ENCODE data around the gene CHGA. TPM values are rescaled to one million over a fixed set of nuclear protein-coding genes. Genes with fewer than 3 reads are reported as not detected.

The CHGA gene, protein sequence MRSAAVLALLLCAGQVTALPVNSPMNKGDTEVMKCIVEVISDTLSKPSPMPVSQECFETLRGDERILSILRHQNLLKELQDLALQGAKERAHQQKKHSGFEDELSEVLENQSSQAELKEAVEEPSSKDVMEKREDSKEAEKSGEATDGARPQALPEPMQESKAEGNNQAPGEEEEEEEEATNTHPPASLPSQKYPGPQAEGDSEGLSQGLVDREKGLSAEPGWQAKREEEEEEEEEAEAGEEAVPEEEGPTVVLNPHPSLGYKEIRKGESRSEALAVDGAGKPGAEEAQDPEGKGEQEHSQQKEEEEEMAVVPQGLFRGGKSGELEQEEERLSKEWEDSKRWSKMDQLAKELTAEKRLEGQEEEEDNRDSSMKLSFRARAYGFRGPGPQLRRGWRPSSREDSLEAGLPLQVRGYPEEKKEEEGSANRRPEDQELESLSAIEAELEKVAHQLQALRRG
- polyA plus RNA-seq (2011; rRNA removed), result 0.11 and 0.32 TPM in 2 replicates
- 0.44 and 0.45 TPM in 2 replicates for polyA plus RNA-seq (2012; cell fraction: cytosol; rRNA removed)
- 0.83 and 0.94 TPM in 2 replicates for polyA plus RNA-seq (2012; cell fraction: nucleus; rRNA removed)
- 0.61 to 0.73 TPM (median 0.70 TPM) in 3 replicates for polyA plus RNA-seq (2017; fragmentation: RNase III; extraction: RNeasy Plus Mini Kit Qiagen cat#74134 plus additional on column Dnase treatment)
- polyA minus RNA-seq (2011; rRNA and poly(A)+ RNA removed), result not detected in 2 replicates

GRCh38 chr14:92922883-92923743 is at the start of gene CHGA:
CHGA (plus strand) TSS chr14:92923150; CDS start chr14:92923360, 210 bp downstream.
- H3K4me3 ChIP-seq, result peak within 1 kb of the TSS; percentile 61
- CTCF ChIA-PET, result no interaction called here
- no peak for FAIRE-seq

GRCh38 chr14:92874962-92875661 is 47.8 kb upstream of the CHGA start:
- Histone ChIP-seq H3K4me2 (no peak overlapping the region), H3K4me3 (no peak overlapping the region), H3K9me3 (no peaks in the 10 kb centered on the region), H3K27ac (no peak overlapping the region), H3K4me1 (no peaks in the 10 kb centered on the region)
- 70% methylated on average over 13 of the region's 13 CpGs for WGBS (ENCODE audit: missing lambda C conversion rate)
- FAIRE-seq (no peak), ATAC-seq (peak in 1 of 2 experiments; percentile 39; a peak in 4 of 6 replicates), DNase-seq (ENCODE audit: low read depth in 1 of 2, low spot score in 1 of 2) (no peak)
- no peak for TF ChIP-seq NFE2L2 (conservative IDR thresholded peaks at IDR 0.05; ENCODE audit: low read length)
- no peak for TF ChIP-seq USF2 (IDR thresholded peaks at IDR 0.05)
- TF ChIP-seq RFX5 (IDR thresholded peaks at IDR 0.05), result no peak
- POLR2A ChIA-PET, result no interaction called here
- CTCF ChIA-PET, result interaction anchor here (1.5 kb wide), 1 partner anchor 285 kb away, joined by 3 read pairs; no protein-coding TSS in a partner anchor

More at GRCh38 chr14:92922883-92923743, at the start of gene CHGA:
- Histone ChIP-seq H3K27ac (no peak within 1 kb of the TSS), H3K4me1 (peaks cover 9% of the 10 kb centered on the region; the same call in 2 of the 3 replicates), H3K9me3 (no peaks in the 10 kb centered on the region), H3K4me2 (peak within 1 kb of the TSS; percentile 99)
- TF ChIP-seq FOXS1 (CRISPR knock-in tag; IDR thresholded peaks at IDR 0.05), result 0 out of 2 replicates have a peak, but pooled peaks have one; percentile 24
- no peak for TF ChIP-seq RARB (CRISPR knock-in tag; IDR thresholded peaks at IDR 0.05)
- TF ChIP-seq REST (IDR thresholded peaks at IDR 0.05), result peak; percentile 99
- peak; percentile 88 for TF ChIP-seq EHMT2 (IDR thresholded peaks at IDR 0.05; ENCODE audit: low read depth)
- DNase-seq (ENCODE audit: low read depth in 1 of 2, low spot score in 1 of 2), result peak; percentile 38 to 60
- ATAC-seq, result peak; percentile 69 to 80
- 13% methylated on average over 31 of the region's 86 CpGs for WGBS (ENCODE audit: missing lambda C conversion rate)
- POLR2A ChIA-PET, result no interaction called here

DNA sequence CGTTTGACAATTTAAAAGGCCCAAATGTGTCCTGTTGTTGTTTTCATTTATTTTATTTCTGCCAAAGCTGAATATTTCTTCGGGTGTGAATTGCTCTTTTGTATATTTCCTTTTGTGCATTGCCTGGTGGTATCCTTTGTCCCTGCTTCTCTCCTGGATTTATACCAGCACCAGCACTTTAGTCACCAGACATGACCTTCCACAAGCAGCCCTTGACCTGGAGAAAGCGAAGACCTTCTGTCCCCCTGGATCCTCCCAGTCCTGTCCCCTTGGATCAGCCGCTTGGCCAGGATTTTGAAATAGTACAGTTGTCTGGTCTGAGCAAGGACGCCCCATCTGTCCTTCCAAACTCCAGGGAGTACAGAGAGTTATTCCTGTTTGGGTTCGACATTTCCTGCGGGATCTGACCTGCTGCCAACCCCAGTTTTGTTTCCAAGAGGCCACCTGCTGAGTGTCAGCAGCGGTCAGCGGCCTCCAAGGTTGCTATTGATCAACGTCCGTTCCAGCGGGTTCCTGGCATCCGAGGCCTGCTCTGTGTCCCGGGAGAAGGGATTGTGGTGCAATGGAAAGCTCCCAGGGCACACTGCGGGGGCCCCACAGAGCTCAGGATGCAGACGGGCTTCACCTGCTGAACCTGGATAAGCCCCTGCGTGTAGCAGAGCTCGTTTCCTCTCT is 45.1 kb upstream of the CHGA start:
- no peaks in the 10 kb centered on the region for H3K9me3 ChIP-seq
- no peak overlapping the region for H3K4me2 ChIP-seq
- no peak overlapping the region for H3K27ac ChIP-seq
- 43% methylated on average over 16 of the region's 18 CpGs for WGBS (ENCODE audit: missing lambda C conversion rate)
- ChIA-PET CTCF (no interaction called here), POLR2A (no interaction called here)
- FAIRE-seq (no peak), ATAC-seq (no peak), DNase-seq (ENCODE audit: low read depth in 1 of 2, low spot score in 1 of 2) (no peak)
- no peaks in the 10 kb centered on the region for H3K4me1 ChIP-seq
- H3K4me3 ChIP-seq, result no peak overlapping the region
- TF ChIP-seq PHF8 (IDR thresholded peaks at IDR 0.05; ENCODE audit: borderline replicate concordance, low read depth) (no peak), NR3C1 (IDR thresholded peaks at IDR 0.05) (no peak), USF2 (IDR thresholded peaks at IDR 0.05) (no peak), MAX (IDR thresholded peaks at IDR 0.05) (no peak), FOXS1 (CRISPR knock-in tag; IDR thresholded peaks at IDR 0.05) (no peak), MAZ (IDR thresholded peaks at IDR 0.05; ENCODE audit: borderline replicate concordance, low read depth, low read length) (no peak), CHD2 (IDR thresholded peaks at IDR 0.05; ENCODE audit: low read length, partially characterized antibody) (no peak), POLR2A (IDR thresholded peaks at IDR 0.05; ENCODE audit: low read length) (no peak), MAFK (IDR thresholded peaks at IDR 0.05; ENCODE audit: partially characterized antibody) (no peak), RARB (CRISPR knock-in tag; IDR thresholded peaks at IDR 0.05) (no peak), RCOR1 (IDR thresholded peaks at IDR 0.05; ENCODE audit: low read depth, low read length) (no peak), HES2 (IDR thresholded peaks at IDR 0.05) (no peak), BHLHE40 (IDR thresholded peaks at IDR 0.05; ENCODE audit: low read depth, low read length) (no peak), KDM5A (IDR thresholded peaks at IDR 0.05) (no peak)
- TF ChIP-seq, protein P1, sequence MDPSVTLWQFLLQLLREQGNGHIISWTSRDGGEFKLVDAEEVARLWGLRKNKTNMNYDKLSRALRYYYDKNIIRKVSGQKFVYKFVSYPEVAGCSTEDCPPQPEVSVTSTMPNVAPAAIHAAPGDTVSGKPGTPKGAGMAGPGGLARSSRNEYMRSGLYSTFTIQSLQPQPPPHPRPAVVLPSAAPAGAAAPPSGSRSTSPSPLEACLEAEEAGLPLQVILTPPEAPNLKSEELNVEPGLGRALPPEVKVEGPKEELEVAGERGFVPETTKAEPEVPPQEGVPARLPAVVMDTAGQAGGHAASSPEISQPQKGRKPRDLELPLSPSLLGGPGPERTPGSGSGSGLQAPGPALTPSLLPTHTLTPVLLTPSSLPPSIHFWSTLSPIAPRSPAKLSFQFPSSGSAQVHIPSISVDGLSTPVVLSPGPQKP (IDR thresholded peaks at IDR 0.05; ENCODE audit: low read depth, low read length), result no peak
